HG02852 (cell line): ENCODE measurements around the gene TMEM181.
A peak's percentile ranks its signal among the peaks of the same experiment; 100 is the strongest.
"Not testable (repeated sequence)": the region's sequence is repeated elsewhere in the genome, so short reads cannot be mapped to it uniquely, and the experiment has no call there.

Source experiments
- ATAC-seq: cut with Tn5 transposase; IDR thresholded peaks from one replicate; pipeline ENCODE4 v1.9.1; 2021; ENCODE audit warnings: mild to moderate bottlenecking, moderate library complexity; ENCODE audit not compliant: unreplicated experiment

TMEM181 gene, protein sequence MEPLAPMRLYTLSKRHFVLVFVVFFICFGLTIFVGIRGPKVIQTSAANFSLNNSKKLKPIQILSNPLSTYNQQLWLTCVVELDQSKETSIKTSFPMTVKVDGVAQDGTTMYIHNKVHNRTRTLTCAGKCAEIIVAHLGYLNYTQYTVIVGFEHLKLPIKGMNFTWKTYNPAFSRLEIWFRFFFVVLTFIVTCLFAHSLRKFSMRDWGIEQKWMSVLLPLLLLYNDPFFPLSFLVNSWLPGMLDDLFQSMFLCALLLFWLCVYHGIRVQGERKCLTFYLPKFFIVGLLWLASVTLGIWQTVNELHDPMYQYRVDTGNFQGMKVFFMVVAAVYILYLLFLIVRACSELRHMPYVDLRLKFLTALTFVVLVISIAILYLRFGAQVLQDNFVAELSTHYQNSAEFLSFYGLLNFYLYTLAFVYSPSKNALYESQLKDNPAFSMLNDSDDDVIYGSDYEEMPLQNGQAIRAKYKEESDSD

DNA sequence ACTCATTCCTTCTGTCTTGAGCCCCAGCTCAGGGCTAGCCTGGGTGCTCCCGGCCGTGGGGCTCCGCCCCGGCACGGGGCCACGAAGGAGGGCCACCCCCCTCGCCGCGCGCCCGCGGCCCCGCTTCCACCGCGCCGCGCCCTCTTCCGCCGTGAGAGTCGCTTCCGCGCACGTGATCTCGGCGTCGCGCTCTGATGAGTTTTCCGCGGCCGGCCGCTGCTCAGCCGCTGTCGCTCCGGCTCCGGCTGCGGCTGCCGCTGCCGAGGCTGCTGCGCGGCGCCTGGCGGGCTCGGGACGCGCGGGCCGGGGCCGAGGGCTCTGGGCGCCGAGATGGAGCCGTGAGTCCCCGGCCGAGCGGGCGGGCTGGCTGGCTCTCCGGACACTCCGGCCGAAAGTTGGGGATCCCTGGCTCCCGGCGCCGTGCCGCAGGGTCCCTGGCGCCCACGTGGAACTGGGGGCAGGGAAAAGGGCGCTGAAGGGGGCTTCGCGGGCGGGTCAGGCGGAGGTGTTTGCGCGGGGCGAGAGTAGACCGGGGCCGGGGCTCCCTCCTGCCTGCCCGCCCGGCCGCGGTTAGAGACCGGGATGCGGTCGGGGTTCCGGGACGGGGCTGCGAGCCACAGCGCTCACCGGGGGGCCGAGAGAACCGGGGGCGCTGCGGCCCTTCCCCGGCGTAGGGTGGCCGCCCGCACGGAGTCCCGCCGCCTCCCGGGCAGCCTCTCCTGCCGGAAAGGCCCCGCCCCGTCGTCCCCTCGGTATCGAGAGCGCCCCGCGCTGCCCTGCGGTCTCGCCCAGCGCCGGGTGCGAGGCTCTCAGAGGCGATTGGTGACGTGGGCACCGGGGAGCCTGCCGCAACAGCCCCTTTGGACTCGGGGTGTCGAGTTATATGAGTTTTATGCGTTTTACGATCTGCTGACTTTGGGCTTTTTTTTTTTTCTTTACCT, at the start of gene TMEM181:
TMEM181 (plus strand) TSS at position 197 of the 941 bp plus-strand sequence; CDS start at position 331, 134 bp downstream.
- peak; percentile 88 for ATAC-seq

DNA sequence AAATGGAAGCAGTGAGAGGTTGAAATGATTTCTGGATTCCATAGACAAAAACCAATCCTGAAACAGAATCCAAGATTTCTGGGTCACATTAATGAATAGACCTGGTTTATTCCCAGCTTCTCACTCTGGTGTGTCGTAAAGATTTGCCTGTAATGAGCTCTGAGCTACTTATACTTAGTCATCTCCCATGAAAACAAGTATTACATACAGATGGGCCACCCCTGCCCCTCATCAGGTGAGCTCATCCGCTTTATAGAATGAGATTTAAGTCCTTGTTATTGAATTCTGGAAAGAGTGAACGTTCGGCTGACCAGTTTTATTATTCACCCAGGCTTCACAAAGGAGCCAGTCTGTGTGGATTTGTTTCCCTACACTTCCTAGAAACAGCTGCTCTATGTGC, 47.1 kb upstream of the TMEM181 start:
- ATAC-seq, result no peak

DNA sequence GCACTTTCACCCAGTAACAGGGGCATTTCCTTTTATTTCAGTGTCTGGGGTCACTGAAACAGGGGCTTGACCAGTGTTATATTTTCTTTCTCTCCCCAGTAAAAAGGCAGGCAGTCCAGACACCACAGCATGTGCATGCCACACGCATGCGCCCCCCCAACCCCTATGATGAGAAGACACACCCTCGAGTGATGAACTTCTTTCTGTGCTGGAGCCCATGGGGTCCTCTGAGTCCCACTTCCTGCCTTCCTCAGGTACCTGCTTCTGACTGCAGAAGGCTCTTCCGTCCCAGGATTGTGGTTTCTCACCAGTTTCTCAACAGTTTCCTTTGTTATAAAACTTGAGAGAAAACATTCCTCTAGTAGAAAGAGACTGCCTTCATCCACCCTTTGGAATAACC, 45.7 kb upstream of the TMEM181 start:
- no peak for ATAC-seq

DNA sequence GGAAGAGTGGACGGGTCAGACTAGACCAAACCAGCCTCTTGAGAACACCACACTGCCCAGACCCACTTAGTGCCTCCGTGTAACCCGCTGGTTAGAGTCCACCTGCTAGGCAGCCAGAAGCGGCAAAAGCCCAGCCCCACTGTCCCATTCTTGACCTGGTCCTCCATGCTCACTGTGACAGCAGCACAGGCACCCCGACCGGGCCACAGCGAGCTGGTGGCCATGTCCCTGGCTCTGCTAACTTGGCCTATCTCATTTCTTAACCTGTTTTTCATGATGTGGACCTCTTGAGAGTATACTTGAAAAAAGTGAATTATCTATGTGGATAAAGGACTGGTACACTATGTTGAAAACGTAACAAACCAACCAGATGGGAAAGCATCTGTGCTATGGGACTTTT, 44.9 kb upstream of the TMEM181 start:
- ATAC-seq, result no peak

DNA sequence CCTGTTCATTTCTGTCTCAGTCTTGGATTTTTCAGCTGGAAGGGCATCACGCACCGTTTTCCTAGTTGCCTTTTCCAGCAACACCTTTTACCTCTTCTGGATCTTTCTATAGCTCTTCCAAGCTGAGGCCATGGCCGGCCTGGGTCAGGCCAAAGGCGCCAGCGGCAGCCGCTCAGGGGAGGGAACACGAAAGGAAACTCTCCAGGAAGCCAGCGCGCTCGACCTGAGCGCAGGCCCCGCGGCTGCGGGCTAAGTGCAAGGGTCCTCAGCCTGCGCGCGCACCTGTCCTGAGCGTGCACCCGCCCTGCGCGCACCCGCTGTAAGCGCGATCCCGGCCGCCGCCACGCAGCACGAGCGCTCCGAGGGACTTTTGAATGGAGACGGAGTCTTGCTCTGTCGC, 43.8 kb upstream of the TMEM181 start:
- ATAC-seq, result no peak

DNA sequence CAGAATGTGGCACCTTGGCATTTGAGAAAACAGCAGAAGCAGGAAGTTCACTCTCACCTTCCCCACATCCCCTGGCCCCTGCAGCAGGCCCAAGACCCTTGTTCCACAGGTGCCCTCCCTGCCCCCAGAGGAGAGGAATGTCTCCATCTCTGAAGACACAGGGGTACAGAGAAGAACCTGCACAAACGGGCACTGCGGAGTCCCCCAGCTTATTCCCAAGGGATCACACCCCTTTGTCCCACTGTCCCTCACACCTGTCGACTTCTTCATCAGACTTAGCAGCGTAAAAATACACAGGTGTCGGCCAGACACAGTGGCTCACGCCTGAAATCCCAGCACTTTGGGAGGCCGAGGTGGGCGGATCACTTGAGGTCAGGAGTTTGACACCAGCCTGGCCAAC, 42.9 kb upstream of the TMEM181 start:
- no peak for ATAC-seq

DNA sequence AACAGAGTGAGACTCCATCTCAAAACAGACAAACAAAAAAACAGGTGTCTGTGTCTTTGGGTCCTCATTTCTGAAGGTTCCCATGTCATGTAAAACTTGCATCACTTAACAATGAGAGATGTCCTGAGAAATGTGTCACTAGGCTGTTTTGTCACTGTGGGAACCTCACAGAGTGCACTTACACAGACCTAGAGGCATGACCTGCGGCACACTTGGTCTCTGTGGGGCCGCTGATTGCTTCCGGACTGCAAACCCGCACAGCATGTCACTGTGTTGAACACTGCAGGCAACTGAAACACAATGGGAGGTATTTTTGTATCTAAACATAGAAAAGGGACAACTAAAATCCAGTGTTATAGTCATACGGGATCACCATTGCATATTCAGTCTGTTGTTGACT, 42.3 kb upstream of the TMEM181 start:
- ATAC-seq, result no peak

DNA sequence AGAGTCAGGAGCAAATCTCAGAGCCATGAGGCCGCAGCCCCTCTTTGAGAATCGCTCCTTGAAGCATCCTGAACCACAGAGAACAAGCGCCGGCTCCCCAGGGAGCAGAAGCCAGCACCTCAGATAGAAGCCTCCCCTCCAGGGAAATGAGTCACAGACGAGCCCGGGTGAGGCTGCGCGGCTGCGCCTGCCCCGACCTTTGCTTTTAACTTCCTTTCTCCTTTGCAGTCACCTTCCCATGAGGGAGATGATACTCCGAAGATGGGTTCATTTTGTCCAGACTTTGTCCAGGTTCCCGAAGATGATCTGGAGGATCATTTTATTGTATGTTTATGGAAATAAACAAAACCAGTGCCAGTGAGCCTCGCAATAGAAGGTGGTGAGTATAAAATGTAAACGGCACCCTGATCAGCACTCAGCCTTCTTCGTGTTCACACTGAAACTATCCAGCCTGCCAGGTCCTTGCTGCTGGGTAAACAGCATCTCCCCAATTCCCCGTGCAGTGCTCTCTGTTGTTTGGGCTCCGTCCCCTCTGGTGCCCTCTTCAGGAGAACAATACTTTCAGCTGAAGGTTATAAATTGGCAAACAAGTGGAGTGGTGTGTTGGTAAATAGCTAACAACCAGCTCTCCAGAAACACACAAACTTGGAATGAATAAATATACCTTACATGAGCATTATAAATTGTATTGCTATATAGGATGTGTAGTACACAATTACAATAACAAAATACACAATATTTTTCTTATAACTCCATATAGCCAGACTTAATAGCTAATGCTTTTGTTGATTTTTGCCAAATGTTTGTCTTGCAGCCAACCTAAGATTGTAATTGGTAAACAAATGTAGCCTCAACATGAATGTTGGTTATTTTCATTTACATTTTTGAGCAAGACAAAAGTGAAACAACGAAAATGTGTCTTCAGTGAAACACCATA, 41.4 kb upstream of the TMEM181 start:
- peak; percentile 69 for ATAC-seq

DNA sequence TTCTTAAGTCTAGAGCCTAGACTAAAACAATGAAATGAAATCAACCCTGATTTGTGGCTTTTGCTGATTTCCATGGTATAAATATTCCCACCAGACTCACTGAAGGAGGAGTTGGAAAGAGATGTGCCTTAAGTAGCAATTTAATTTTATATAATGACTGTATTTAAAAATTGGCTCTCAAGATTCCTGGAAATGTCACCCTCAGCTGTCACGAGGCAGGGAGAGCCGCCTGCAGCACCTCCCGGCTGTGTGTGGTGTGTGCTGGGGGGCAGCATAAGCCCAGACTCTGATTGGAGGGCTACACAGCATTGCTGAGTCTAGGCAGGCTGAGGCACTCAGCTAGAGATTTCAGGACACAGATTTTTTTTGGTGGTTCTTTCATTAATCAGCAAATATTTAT, 40.6 kb upstream of the TMEM181 start:
- ATAC-seq, result no peak

DNA sequence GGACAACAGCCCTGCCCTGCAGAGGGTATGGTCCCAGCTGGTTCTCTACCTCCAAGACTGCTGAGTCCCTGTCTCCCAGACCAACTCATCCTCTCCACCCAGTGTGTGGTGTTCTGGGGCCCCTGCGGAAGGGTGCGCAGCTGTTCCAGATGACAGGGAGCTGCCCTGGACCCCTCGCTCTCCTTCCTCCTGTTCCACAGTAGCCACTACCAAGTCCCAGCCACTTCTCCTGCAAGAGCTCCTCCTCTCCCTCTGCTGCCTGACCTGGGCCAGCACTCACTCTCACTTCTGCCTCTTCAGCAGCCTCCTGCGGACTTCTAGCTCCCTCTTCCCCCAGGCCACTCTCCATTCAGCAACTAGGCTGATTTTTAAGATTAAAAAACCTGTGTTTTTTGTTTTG, 40.1 kb upstream of the TMEM181 start:
- no peak for ATAC-seq

DNA sequence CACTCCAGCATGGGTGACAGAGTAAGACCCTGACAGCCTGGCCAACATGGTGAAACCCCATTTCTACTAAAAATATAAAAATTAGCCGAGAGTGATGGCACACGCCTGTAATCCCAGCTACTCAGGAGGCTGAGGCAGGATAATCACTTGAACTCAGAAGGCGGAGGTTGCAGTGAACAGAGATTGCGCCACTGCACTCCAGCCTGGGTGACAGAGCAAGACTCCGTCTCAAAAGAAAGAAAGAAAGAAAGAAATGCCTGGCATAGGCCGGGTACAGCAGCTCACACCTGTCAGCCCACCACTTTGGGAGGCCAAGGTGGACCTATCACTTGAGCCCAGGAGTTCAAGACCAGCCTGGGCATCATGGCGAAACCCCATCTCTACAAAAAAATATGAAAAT, 38.9 kb upstream of the TMEM181 start:
- not testable (repeated sequence) for ATAC-seq

DNA sequence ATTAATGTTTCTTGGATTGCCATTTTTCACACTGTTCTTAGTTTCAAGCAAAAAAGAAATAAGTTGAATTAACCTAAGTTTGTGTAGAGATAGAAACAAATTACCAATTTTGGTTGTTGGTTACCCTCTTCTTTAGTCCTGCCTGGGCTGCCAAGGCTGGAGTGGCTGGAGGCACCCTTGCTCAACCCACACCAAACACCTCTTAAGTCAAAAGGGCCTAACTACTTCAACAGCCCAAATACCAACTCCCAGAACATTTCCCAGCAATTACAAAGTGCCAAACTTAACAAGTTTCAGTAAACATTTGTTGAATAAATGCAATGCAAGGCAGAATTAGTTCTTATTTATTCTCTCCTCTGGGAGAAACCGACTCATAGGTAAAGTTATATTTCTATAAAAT, 38.1 kb upstream of the TMEM181 start:
- ATAC-seq, result no peak

DNA sequence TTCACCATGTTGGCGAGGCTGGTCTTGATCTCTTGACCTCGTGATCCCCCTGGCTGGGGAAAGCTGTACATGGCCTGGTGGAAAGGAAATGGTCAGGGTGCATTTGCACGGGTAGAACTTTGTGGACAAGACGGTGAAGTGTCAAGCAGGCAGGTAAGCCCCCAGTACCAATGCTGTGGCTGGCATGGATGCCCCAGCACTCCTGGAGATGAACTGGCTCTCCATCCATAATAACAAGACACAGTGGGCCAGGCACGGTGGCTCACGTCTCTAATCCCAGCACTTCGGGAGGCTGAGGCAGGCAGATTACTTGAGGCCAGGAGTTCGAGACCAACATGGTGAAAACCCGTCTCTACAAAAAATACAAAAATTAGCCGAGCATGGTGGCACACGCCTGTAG, 37.3 kb upstream of the TMEM181 start:
- no peak for ATAC-seq

DNA sequence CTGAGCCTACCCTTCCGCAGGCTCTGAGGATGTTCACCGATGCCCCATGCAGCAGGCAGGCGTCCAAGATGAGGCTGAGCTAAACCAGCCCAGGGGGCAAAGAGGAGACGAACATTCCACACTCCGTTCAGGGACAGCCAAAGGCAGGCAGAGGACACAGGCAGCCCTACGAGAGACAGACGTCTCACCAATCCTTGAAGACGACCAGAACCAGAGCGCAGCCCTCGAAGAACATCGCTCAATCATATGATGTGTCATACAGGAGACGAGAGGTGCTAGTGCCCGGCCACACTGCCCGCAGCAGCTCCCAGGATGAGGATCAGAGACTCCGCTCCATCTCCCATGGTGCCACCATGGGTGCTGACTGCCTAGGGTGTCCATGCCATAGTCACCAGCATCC, 35.6 kb upstream of the TMEM181 start:
- no peak for ATAC-seq

DNA sequence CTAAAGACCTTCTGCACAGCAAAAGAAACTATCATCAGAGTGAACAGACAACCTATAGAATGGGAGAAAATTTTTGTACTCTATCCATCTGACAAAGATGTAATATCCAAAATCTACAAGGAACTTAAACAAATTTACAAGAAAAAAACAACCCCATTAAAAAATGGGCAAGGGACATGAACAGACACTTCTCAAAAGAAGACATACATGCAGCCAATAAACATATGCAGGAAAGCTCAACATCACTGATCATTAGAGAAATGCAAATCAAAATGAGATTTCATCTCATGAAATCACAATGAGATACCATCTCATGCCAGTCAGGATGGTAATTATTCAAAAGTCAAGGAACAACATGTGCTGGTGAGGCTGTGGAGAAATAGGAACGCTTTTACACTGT, 32.0 kb upstream of the TMEM181 start:
- ATAC-seq, result not testable (repeated sequence)

DNA sequence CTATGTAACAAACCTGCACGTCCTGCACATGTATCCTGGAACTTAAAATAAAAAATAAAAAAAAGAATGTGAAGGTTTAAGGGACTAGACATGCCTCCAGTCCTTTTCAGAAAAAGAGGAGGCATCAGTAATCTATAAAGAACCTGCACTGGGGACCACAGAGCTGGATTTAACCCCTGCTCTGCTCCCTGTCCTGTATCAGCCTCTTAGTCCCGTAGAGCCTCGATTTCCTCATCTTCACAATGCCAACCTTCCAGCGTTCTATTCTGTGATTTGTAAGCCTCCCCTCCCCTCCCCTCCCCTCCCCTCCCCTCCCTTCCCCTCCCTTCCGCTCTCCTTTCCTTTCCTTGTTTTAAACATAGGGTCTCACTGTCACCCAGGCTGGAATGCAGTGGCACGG, 31.1 kb upstream of the TMEM181 start:
- no peak for ATAC-seq

DNA sequence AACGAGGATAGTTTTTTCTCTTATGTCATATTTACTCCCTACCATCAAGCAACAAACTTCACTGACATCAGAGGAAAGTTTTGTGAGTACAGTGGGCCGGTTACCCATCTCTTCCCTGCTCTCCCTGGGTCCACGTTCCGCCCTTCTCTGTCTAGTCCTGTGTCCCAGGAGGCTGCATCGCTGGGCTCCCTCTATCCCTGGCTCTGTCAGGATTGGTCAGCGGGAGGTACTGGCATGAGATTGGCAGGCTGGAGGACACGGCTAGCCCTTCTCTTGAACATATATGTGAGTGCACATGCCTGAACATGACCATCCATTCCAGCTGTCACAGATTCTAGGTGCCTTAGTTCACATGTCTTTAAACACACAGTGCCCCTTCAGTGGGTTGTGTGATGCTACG, 30.3 kb upstream of the TMEM181 start:
- no peak for ATAC-seq

DNA sequence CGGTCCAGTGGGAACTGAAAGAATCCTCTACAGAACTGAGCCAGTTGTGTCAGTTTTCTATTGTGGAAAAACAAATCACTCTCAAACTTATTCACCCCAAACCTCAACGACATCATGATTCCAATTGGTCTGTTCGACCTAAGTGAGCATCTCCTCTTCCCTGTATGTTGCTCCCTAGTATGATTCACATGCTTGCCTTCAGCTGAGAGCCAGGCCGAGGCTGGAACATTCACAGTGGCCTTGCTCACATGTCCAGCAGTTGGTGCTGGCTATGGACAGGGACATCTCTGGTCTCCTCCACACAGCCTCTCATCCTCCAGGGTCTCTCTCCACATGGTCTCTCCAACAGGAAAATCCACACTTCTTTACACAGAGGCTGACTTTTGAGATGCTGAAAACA, 28.3 kb upstream of the TMEM181 start:
- no peak for ATAC-seq

DNA sequence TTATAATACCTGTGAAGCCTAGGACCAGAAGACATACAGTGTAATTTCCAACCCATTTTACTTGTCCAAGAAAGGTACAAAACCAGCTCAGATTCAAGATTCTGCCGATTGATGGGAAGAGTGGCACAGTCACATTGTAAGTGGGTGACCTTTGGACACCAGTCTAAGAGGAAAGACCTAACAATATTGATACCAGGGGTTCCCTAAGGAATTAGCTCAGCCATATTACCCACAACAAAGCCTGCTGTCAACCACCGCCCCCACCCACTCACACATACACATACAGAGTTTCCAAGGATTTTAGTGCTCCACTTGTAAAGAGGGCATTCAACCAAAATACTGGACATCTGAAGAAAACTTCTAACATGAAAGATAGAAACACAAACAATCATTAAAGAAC, 27.9 kb upstream of the TMEM181 start:
- ATAC-seq, result no peak

DNA sequence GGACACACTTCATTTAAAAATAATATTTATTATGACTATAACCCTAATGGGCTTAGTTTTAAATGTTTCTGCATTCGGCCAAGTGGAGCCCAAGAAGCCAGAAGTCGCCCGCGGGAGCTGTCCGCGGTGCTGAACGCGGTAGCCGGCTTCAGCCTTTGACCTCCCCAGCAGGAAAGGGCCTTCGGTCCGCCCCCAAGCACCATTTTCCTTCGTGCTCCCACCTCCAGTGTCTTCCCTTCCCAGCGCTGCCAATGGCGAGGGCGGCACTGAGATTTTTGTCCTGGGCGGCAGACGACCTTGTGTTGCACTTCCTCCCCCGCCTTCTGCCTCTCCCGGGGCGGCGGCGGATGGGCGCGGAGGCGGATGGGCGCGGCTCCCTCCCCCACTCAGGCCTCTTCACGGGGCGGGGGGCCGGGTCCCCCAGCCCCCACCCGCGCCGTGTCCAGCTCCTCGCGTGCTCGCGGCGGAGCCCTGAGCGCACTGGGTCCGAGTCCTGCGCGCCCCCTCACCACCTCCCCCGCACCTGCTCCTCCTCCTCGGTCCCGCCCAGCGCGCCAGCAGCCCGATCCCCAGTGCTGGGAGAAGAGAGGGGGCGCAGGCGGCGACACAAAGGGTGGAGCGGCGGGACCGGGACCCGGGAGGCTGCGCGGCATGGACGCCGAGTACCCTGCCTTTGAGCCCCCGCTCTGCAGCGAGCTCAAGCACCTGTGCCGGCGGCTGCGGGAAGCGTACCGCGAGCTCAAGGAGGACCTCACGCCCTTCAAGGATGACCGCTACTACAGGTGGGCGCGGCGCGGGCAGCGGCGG, 23.6 kb upstream of the TMEM181 start:
- ATAC-seq, result peak; percentile 47
